ENCODE data around the gene RAB30.

DNA sequence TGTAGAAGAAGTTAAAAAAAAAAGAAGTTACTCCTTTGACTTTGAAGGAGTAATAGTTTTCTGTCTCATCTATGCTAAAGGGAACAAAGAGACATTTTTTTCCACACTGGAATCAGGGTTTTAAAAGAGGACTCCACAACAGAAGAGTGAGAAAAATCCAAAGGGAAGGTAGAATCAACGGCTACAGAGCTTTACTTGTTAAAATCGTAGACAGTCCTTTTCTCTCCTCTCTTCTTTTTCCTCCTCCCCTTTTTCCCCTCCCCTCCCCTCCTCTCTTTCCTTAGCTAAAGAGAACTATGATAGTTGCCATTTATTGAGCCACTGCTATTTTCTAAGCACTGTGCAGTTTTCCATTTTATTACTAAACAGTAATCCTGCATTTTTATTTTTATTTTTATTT lies 141.0 kb downstream of the RAB30 start:
- TF ChIP-seq SUZ12 (IDR thresholded peaks at IDR 0.05; ENCODE audit: extremely low read depth, insufficient read depth, insufficient read length) (no peak), ZNF274 (IDR thresholded peaks at IDR 0.05; ENCODE audit: low read depth, low read length) (no peak), YY1 (IDR thresholded peaks at IDR 0.05; ENCODE audit: insufficient read depth, insufficient read length) (no peak)

Measured in NT2/D1 (cell line).